Measurements from ENCODE around the gene FAM78A. TPM values are rescaled to one million over a fixed set of nuclear protein-coding genes. Genes with fewer than 3 reads are reported as not detected.

The FAM78A gene
- total and polyA plus RNA-seq, 11 donors, result 13.6 to 37.9 (median 33.4) TPM

DNA sequence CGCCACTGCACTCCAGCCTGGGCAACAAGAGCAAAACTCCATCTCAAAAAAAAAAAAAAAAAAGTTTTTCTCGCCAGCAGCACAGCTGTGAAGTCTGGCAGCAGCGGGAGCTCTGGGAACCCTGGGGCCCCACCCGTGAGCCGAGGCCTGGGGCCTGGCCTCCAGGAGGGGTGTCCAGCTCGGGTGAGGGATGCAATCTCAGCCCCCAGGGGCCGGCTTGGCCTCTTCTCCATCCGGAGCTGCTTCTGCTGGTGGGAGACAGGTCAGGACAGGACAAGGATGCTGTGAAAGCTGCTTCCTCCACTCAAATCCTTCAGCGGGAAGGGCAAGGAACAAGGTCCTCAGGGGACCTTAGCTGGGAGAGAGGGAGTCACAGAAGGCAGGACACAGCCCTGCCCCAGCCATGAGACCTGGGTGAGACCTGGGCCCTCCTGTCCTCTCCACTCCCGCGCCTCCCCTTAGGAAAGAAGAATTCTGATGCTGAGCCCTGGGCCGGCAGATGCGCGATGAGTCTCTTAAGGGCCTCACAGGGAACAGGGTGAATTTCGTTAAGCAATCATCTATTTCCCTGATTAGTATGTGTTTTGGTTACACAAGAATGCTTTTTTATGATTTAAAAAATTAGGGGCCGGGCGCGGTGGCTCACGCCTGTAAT, 43.8 kb upstream of the FAM78A start:
- Histone ChIP-seq H3K27me3 (no peaks in the 10 kb centered on the region), H3K36me3 (no peaks in the 10 kb centered on the region), H3K4me3 (no peak overlapping the region), H3K9me3 (no peaks in the 10 kb centered on the region), H3K27ac (peak overlapping the region in 11 of 12 donors; percentile 5 to 65 (median 52)), H3K4me1 (peaks cover 0 to 24% (median 12%) of the 10 kb centered on the region in 12 donors)
- peak; percentile 75 to 90 (median 77) for DNase-seq
- WGBS, 4 donors, result 45 to 64% (median 57%) methylated on average over 18 to 19 of the region's 19 CpGs
- TF ChIP-seq CTCF (IDR thresholded peaks at IDR 0.05) (no peak), POLR2A (IDR thresholded peaks at IDR 0.05) (no peak)
- intact Hi-C loops (cut with DNase I), result no loop called here
- ATAC-seq, result peak; percentile 69 to 86 (median 78)

DNA sequence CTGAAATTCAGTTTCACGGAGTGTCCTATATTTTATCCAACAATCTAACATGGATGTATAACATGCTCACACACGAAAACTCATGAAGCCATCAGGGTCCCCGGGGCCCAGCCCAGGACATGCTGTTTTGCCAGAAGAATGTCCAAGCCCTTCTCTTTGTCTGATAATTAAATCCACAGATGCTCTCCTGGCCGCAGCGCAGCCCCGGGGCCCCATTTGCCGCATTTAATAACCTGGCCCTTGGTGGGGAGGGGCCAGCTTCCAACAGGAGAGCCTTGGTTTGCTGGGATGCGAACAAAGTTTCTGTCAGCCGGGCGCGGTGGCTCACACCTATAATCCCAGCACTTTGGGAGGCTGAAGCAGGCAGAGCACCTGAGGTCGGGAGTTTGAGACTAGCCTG, 43.2 kb upstream of the FAM78A start:
- ATAC-seq, result peak in 2 of 4 donors; percentile 47 to 48
- 36 to 59% (median 45%) methylated on average over 7 to 12 of the region's 12 CpGs for WGBS, 4 donors
- TF ChIP-seq CTCF (IDR thresholded peaks at IDR 0.05) (no peak), POLR2A (IDR thresholded peaks at IDR 0.05) (no peak)
- H3K27me3 ChIP-seq, result no peaks in the 10 kb centered on the region
- no peak overlapping the region for H3K4me3 ChIP-seq
- peak in 3 of 5 donors; percentile 45 to 80 (median 78) for DNase-seq
- intact Hi-C loops (cut with DNase I), result no loop called here
- H3K27ac ChIP-seq, result peak overlapping the region in 7 of 12 donors; percentile 12 to 65 (median 41)
- H3K36me3 ChIP-seq, result no peaks in the 10 kb centered on the region
- H3K9me3 ChIP-seq, result no peaks in the 10 kb centered on the region
- peaks cover 0 to 24% (median 12%) of the 10 kb centered on the region in 12 donors for H3K4me1 ChIP-seq

DNA sequence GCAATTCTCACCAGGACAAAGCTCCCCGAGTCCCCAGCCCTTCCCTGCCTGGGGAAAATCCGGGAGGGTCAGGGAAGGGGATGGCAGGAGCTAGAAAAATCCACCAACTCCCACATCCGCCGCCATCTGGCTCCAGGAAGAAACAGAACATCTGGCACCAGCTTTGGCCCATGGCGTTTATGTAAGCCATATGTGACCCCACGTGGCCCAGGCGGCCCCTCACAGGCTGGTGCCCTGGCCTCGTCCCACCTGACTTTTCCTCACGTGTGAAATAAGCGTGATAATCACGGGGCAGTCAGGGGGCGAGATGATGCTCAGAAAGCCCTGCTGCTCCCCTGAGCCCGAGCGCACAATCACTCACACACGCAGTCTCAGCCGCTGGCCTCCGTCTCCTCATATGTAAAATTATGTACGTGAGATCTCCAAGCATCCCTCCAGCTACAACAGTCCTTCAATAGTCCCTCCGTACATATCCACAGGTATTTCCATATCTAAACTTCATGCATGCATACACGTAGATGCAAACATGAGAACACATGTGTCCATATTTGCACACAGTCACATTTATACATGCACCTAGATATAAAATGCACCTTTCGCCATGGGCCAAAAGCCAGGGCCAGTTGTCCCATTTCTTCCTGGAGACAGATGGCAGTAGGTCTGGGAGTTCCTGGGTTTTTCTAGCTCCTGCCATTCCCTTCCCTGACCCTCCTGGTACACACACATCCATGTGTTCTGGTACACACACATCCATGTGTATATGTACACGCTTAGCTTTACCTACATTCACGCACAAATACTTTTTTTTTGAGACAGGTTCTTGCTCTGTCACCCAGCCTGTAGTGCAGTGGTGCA, 42.1 kb upstream of the FAM78A start:
- TF ChIP-seq POLR2A (IDR thresholded peaks at IDR 0.05) (no peak), CTCF (IDR thresholded peaks at IDR 0.05) (no peak)
- ATAC-seq, result peak in 1 of 4 donors; percentile 17
- peak overlapping the region in 2 of 12 donors; percentile 43 to 65 for H3K27ac ChIP-seq

More for the DNA sequence above, 42.1 kb upstream of the FAM78A start:
- Histone ChIP-seq H3K36me3 (no peaks in the 10 kb centered on the region), H3K9me3 (no peaks in the 10 kb centered on the region), H3K4me1 (peaks cover 0 to 24% (median 12%) of the 10 kb centered on the region in 12 donors), H3K4me3 (no peak overlapping the region), H3K27me3 (no peaks in the 10 kb centered on the region)
- DNase-seq, result peak in 2 of 5 donors; percentile 49 to 62
- intact Hi-C loops (cut with DNase I), result no loop called here
- 63 to 75% (median 71%) methylated on average over 22 to 23 of the region's 23 CpGs for WGBS, 4 donors
